OCI-LY3 (cell line): Measurements from ENCODE around the gene SNAPC4.

ENCODE experiments used
- CTCF ChIP-seq: fragments of 200-600, 300-600 bp; sonication (generic); IDR thresholded peaks from 2 replicates; pipeline ENCODE4 v1.5.1; 2014; ENCODE audit warnings: antibody characterized with exemption, low read length, low read depth
- EZH2phosphoT487 ChIP-seq: fragments of 200-600 bp; shearing (Covaris generic); IDR thresholded peaks from 2 replicates; pipeline ENCODE4 v1.6.1; 2018; ENCODE audit warnings: antibody characterized with exemption, mixed run types, low read depth

- TF ChIP-seq CTCF: no peak
- TF ChIP-seq EZH2phosphoT487: no peak
Observed at GRCh38 chr9:136404801-136405136, 4.8 kb upstream of the SNAPC4 start.
